IMR-90 (cell line): ENCODE results near the gene ANKFY1. TPM values are rescaled to one million over a fixed set of nuclear protein-coding genes. Genes with fewer than 3 reads are reported as not detected.

Experiments used
- ATAC-seq: fragments of 200-7000 bp; cut with Tn5 transposase; 2 replicates; pipeline ENCODE4 v1.9.1; 2020; ENCODE audit warnings: low read depth, mild to moderate bottlenecking, moderate library complexity
- BruUV-seq: library from RNA; stranded (reverse); fragments of 400-500 nt; replicated peaks from 2 replicates; lab custom pipeline; 2021; lab: Mats Ljungman, UMichigan
- CTCF ChIA-PET: fragments of 300-600 bp; formaldehyde crosslinking; extraction: SDS; loops from one replicate; lab custom pipeline; 2021; ENCODE audit warnings: antibody characterized with exemption; lab: Yijun Ruan, JAX
- POLR2A ChIA-PET: fragments of 300-600 bp; sonication (Branson Sonifier 250); formaldehyde crosslinking; loops from one replicate; lab custom pipeline; 2022; ENCODE audit warnings: antibody characterized with exemption; ENCODE audit not compliant: unreplicated experiment; lab: Charles Lee
- DNase-seq: peaks from one replicate; pipeline ENCODE4 v3.0.0; 2013
- H2AFZ ChIP-seq: replicated peaks from 2 replicates; pipeline ENCODE3; 2013; ENCODE audit warnings: low read length, mild to moderate bottlenecking; ENCODE audit not compliant: poor library complexity
- H2AK5ac ChIP-seq: 2 replicates; pipeline ENCODE4 v1.6.1; 2013; ENCODE audit warnings: low read depth, low read length, inconsistent platforms
- H2AK9ac ChIP-seq: replicated peaks from 2 replicates; pipeline ENCODE3; 2013; ENCODE audit warnings: mild to moderate bottlenecking, low read depth, low read length, moderate library complexity; ENCODE audit not compliant: poor library complexity
- H2BK120ac ChIP-seq: 2 replicates; pipeline ENCODE4 v1.6.1; 2013; ENCODE audit warnings: low read depth, low read length, inconsistent platforms
- H2BK15ac ChIP-seq: 3 replicates; pipeline ENCODE4 v1.6.1; 2013; ENCODE audit warnings: low read depth, low read length, inconsistent platforms
- H2BK20ac ChIP-seq: 2 replicates; pipeline ENCODE4 v1.6.1; 2013; ENCODE audit warnings: low read depth, mild to moderate bottlenecking, inconsistent platforms, low read length, moderate library complexity
- H2BK5ac ChIP-seq: 2 replicates; pipeline ENCODE4 v1.6.1; 2013; ENCODE audit warnings: mild to moderate bottlenecking, low read depth, low read length, inconsistent platforms; ENCODE audit not compliant: poor library complexity, severe bottlenecking
- H3K14ac ChIP-seq: replicated peaks from 2 replicates; pipeline ENCODE4 v1.6.1; 2013; ENCODE audit warnings: low read depth, low read length, inconsistent platforms
- H3K18ac ChIP-seq: 2 replicates; pipeline ENCODE4 v1.6.1; 2013; ENCODE audit warnings: low read depth, low read length, control low read depth
- H3K23ac ChIP-seq: 2 replicates; pipeline ENCODE4 v1.6.1; 2013; ENCODE audit warnings: low read depth, low read length, inconsistent platforms
- H3K27ac ChIP-seq: 2 replicates; pipeline ENCODE4 v1.5.1; 2013; ENCODE audit warnings: mild to moderate bottlenecking, control low read depth, low read length; ENCODE audit not compliant: insufficient read depth
- H3K27me3 ChIP-seq: 2 replicates; pipeline ENCODE4 v1.6.1; 2013; ENCODE audit warnings: low read length; ENCODE audit not compliant: control insufficient read depth, insufficient read depth
- H3K36me3 ChIP-seq: 2 replicates; pipeline ENCODE4 v1.6.1; 2013; ENCODE audit warnings: low read length, mixed read lengths; ENCODE audit not compliant: control insufficient read depth, insufficient read depth
- H3K4ac ChIP-seq: 2 replicates; pipeline ENCODE4 v1.6.1; 2013; ENCODE audit warnings: low read depth, low read length, inconsistent platforms
- H3K4me1 ChIP-seq: 2 replicates; pipeline ENCODE4 v1.6.1; 2013; ENCODE audit warnings: low read length, mixed read lengths; ENCODE audit not compliant: control insufficient read depth, insufficient read depth
- H3K4me2 ChIP-seq: 2 replicates; pipeline ENCODE4 v1.6.1; 2013; ENCODE audit warnings: low read depth, mild to moderate bottlenecking, control low read depth, low read length, moderate library complexity
- H3K4me3 ChIP-seq: 2 replicates; pipeline ENCODE4 v1.5.1; 2013; ENCODE audit warnings: low read depth, mild to moderate bottlenecking, control low read depth, low read length, moderate library complexity; ENCODE audit not compliant: insufficient read depth
- H3K56ac ChIP-seq: 2 replicates; pipeline ENCODE4 v1.6.1; 2013; ENCODE audit warnings: low read length, inconsistent platforms; ENCODE audit not compliant: insufficient read depth; ENCODE audit errors: extremely low read depth
- H3K79me1 ChIP-seq, 2 experiments: 2 replicates each; pipeline ENCODE4 v1.6.1; 2013; ENCODE audit warnings: low read length in 2 of 2, inconsistent platforms in 1 of 2, low read depth in 1 of 2
- H3K9ac ChIP-seq: 2 replicates; pipeline ENCODE4 v1.6.1; 2013; ENCODE audit warnings: low read depth, low read length, control low read depth
- H3K9me1 ChIP-seq: 2 replicates; pipeline ENCODE4 v1.6.1; 2013; ENCODE audit warnings: low read length, inconsistent platforms; ENCODE audit not compliant: insufficient read depth
- H3K9me3 ChIP-seq: 2 replicates; pipeline ENCODE4 v1.6.1; 2013; ENCODE audit warnings: low read length; ENCODE audit not compliant: control insufficient read depth, insufficient read depth
- H4K20me1 ChIP-seq: 2 replicates; pipeline ENCODE4 v1.6.1; 2013; ENCODE audit warnings: low read length, inconsistent platforms; ENCODE audit not compliant: insufficient read depth
- H4K5ac ChIP-seq: 2 replicates; pipeline ENCODE4 v1.6.1; 2013; ENCODE audit warnings: mild to moderate bottlenecking, low read depth, low read length, control low read depth
- H4K8ac ChIP-seq, 2 experiments: 2 replicates each; pipeline ENCODE4 v1.6.1; 2013; ENCODE audit warnings: low read depth in 2 of 2, low read length in 2 of 2, control low read depth in 1 of 2, inconsistent platforms in 1 of 2
- H4K91ac ChIP-seq: 2 replicates; pipeline ENCODE4 v1.6.1; 2013; ENCODE audit warnings: low read depth, low read length, inconsistent platforms; ENCODE audit not compliant: insufficient read depth
- BHLHE40 ChIP-seq: fragments of 150-350 bp; IDR thresholded peaks from 2 replicates; pipeline ENCODE4 v1.6.1; 2016; ENCODE audit warnings: mild to moderate bottlenecking, low read depth, low read length
- CHD1 ChIP-seq: IDR thresholded peaks from 2 replicates; pipeline ENCODE4 v1.6.1; 2012; ENCODE audit warnings: low read depth, low read length, improper control_type of control experiment
- MAFK ChIP-seq: IDR thresholded peaks from 2 replicates; pipeline ENCODE4 v1.6.1; 2012; ENCODE audit warnings: low read depth, low read length, improper control_type of control experiment
- NFE2L2 ChIP-seq: fragments of 150-350 bp; IDR thresholded peaks from 2 replicates; pipeline ENCODE4 v1.6.1; 2016; ENCODE audit warnings: low read depth, mild to moderate bottlenecking, low read length
- POLR2A ChIP-seq: IDR thresholded peaks from 2 replicates; pipeline ENCODE4 v1.6.1; 2012; ENCODE audit warnings: mild to moderate bottlenecking, low read depth, low read length
- SMC3 ChIP-seq: fragments of 150-350 bp; IDR thresholded peaks from 2 replicates; pipeline ENCODE4 v1.6.1; 2016; ENCODE audit warnings: low read depth, mild to moderate bottlenecking, antibody characterized with exemption, low read length, moderate library complexity
- WGBS, 2 experiments: methylation state at CpG; one replicate each; pipeline versions ENCODE4 v1.1.5 to v1.1.7; 2013; ENCODE audit warnings: missing lambda C conversion rate in 2 of 2; ENCODE audit not compliant: insufficient read length in 1 of 2; ENCODE audit errors: extremely low coverage in 2 of 2; 5-methylcytosine and 5-hydroxymethylcytosine counted together
- dilution Hi-C: fragments of 300-500 bp; cut with HindIII; formaldehyde crosslinking; loops from one replicate; pipeline ENCODE4 v1.14.3; 2018; ENCODE audit warnings: low sequenced_read_pairs; ENCODE audit not compliant: unreplicated experiment
- in situ Hi-C: fragments of 300-500 bp; cut with MboI; formaldehyde crosslinking; loops from 3 replicates; pipeline ENCODE4 v1.14.3; 2019; ENCODE audit warnings: low sequenced_read_pairs, inconsistent platforms, mixed read lengths
- intact Hi-C: fragments of 100-400 bp; cut with micrococcal nuclease; formaldehyde crosslinking; loops from 2 replicates; pipeline ENCODE4 v1.10.0; 2022
- polyA plus RNA-seq, 3 experiments: library from polyadenylated mRNA; depleted of rRNA; stranded (reverse); fragments of >200 nt; gene quantifications; 2 replicates each; pipeline ENCODE4 v1.2.3, GENCODE V29; 2012; ENCODE audit warnings: low replicate concordance in 1 of 3
- total RNA-seq: library from RNA; depleted of rRNA; stranded (reverse); fragments of >200 nt; gene quantifications from 2 replicates; pipeline ENCODE4 v1.2.3, GENCODE V29; 2012
- TF ChIP-seq, protein P1 (sequence below): conservative IDR thresholded peaks from 2 replicates; pipeline ENCODE4 v1.5.1; 2012; ENCODE audit warnings: mild to moderate bottlenecking, low read depth, low read length, improper control_type of control experiment

ANKFY1 gene
- total and polyA plus RNA-seq, 2 of the 4 experiments (the other 2 are of a cell fraction): 32.3 to 48.9 TPM

DNA sequence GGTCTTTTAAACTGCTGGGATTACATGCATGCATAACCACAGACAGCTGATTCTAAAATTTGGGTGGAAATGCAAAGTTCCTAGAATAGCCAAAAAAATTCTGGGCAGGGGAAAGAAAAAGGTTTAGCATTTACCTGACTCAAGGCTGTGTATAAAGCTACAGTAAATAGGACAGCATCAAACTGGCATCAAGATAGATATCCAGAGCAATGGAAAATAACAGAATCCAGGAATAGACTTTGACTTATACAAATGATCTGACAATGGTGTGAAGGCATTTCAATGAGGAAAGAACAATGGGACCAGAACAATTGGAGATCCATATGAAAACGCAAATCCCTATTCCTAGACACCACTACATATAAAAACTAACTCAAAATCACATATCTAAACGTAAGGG, 12.9 kb downstream of the ANKFY1 start:
- Histone ChIP-seq H2BK15ac (no peak overlapping the region), H3K9ac (no peak overlapping the region)
- dilution Hi-C loops: no loop called here

More for the DNA sequence above, 12.9 kb downstream of the ANKFY1 start:
- no peak for ATAC-seq
- H3K79me1 ChIP-seq: peaks cover 49 to 81% of the 10 kb centered on the region in 2 experiments
- H3K14ac ChIP-seq: no peak overlapping the region
- BruUV-seq: no TSS peak
- WGBS, 2 experiments: no CpG with 5 or more reads among the region's 2 CpGs
- H3K56ac ChIP-seq: no peak overlapping the region
- H3K4me1 ChIP-seq: peaks cover 8% of the 10 kb centered on the region
- H4K91ac ChIP-seq: no peak overlapping the region
- no peak overlapping the region for H2BK20ac ChIP-seq
- no peak overlapping the region for H2AK5ac ChIP-seq
- in situ Hi-C loops: no loop called here
- H3K4me2 ChIP-seq: no peak overlapping the region
- no peak overlapping the region for H3K4ac ChIP-seq
- H4K8ac ChIP-seq: no peak overlapping the region
- H3K18ac ChIP-seq: no peak overlapping the region
- peaks cover 73% of the 10 kb centered on the region for H4K20me1 ChIP-seq
- DNase-seq: no peak
- H2AK9ac ChIP-seq: no peak overlapping the region
- no peak overlapping the region for H3K23ac ChIP-seq
- no peak overlapping the region for H2BK5ac ChIP-seq
- no peak overlapping the region for H3K4me3 ChIP-seq
- no peak overlapping the region for H3K27ac ChIP-seq
- no peak overlapping the region for H2AFZ ChIP-seq
- H3K27me3 ChIP-seq: no peaks in the 10 kb centered on the region
- POLR2A ChIA-PET: no interaction called here
- intact Hi-C loops: no loop called here
- CTCF ChIA-PET: interaction anchor here (0.6 to 2.4 kb wide), 2 partner anchors 12 to 40 kb away, joined by 3 to 8 read pairs; no protein-coding TSS in a partner anchor
- H2BK120ac ChIP-seq: no peak overlapping the region
- TF ChIP-seq, protein P1, sequence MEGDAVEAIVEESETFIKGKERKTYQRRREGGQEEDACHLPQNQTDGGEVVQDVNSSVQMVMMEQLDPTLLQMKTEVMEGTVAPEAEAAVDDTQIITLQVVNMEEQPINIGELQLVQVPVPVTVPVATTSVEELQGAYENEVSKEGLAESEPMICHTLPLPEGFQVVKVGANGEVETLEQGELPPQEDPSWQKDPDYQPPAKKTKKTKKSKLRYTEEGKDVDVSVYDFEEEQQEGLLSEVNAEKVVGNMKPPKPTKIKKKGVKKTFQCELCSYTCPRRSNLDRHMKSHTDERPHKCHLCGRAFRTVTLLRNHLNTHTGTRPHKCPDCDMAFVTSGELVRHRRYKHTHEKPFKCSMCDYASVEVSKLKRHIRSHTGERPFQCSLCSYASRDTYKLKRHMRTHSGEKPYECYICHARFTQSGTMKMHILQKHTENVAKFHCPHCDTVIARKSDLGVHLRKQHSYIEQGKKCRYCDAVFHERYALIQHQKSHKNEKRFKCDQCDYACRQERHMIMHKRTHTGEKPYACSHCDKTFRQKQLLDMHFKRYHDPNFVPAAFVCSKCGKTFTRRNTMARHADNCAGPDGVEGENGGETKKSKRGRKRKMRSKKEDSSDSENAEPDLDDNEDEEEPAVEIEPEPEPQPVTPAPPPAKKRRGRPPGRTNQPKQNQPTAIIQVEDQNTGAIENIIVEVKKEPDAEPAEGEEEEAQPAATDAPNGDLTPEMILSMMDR: no peak
- no peak for TF ChIP-seq POLR2A
- TF ChIP-seq MAFK: no peak
- no peak for TF ChIP-seq CHD1
- TF ChIP-seq BHLHE40: no peak
- TF ChIP-seq SMC3: no peak
- TF ChIP-seq NFE2L2: no peak
- H4K5ac ChIP-seq: no peak overlapping the region
- peaks cover 2% of the 10 kb centered on the region for H3K9me3 ChIP-seq
- H3K9me1 ChIP-seq: peaks cover 14% of the 10 kb centered on the region
- peaks cover 4% of the 10 kb centered on the region; the same call in 1 of the 2 replicates for H3K36me3 ChIP-seq
